Measurements from ENCODE around the gene C1orf21.
A peak's percentile ranks its signal among the peaks of the same experiment; 100 is the strongest.

C1orf21 gene

DNA sequence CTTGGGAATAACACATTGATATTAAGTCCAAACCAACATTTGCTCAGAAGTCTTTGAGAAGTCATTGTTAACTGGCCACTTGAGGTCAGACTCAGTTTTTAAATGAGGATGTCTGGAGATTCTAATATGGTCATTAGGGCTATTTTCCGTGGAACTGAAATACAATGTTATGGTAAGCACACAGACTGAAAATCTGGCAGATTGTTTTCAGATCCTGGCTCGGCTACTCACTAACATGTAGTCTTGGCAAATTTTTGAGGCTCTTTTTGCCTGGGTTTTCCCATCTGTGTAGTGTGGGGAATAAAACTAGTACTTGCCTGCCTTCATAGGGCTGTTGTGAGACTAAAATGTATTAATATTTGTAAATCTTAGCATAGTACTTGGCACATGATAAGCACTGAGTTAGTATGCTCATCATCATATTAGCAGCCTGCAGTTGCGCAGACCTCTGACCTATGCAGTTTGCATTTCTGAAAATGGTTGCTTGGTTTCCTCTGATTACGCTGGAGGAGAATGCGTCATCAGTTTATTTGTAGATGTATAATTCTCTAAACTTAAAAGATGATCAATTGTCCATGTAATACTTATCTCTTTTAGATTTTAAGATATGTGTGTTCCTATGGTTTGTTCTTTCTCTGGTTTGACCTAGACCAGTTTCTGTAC is 100.8 kb downstream of the C1orf21 start:
- Mint-ChIP-seq H3K4me1 (peaks cover 45% of the 10 kb centered on the region), H3K36me3 (ENCODE audit: insufficient read depth) (peaks cover 2% of the 10 kb centered on the region), H3K27ac (ENCODE audit: low read depth) (no peak overlapping the region), H3K4me3 (no peak overlapping the region), H3K9me3 (no peaks in the 10 kb centered on the region), H3K27me3 (no peaks in the 10 kb centered on the region)
- ATAC-seq (replicated peaks; ENCODE audit: extremely low read depth, poor library complexity, severe bottlenecking) (no peak), DNase-seq (ENCODE audit: low spot score in 2 of 2) (no peak)

DNA sequence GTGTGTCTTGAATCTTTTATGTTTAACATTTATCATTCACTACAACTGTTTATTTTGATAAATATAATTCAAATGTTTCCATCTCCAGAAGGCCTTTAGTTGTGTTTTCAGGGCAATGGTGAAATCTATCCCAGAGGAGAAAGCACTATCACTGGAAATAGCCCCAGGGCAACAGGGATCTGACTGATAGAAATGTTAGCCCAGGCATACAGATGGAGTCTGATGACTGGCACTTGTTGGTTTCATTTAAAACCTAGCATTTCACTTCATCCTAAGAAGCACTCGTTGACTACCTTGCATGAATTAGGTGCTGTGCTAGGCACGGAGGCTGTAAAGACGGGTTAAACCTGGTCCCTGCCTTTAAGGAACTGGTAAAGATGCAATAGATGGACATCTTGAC is 103.1 kb downstream of the C1orf21 start:
- H3K27ac Mint-ChIP-seq (ENCODE audit: low read depth): peak overlapping the region; percentile 90
- no peak overlapping the region for H3K4me3 Mint-ChIP-seq
- H3K27me3 Mint-ChIP-seq: no peaks in the 10 kb centered on the region
- H3K9me3 Mint-ChIP-seq: no peaks in the 10 kb centered on the region
- ATAC-seq (replicated peaks; ENCODE audit: extremely low read depth, poor library complexity, severe bottlenecking) (no peak), DNase-seq (ENCODE audit: low spot score in 2 of 2) (no peak)
- peaks cover 2% of the 10 kb centered on the region for H3K36me3 Mint-ChIP-seq (ENCODE audit: insufficient read depth)
- peaks cover 47% of the 10 kb centered on the region for H3K4me1 Mint-ChIP-seq

DNA sequence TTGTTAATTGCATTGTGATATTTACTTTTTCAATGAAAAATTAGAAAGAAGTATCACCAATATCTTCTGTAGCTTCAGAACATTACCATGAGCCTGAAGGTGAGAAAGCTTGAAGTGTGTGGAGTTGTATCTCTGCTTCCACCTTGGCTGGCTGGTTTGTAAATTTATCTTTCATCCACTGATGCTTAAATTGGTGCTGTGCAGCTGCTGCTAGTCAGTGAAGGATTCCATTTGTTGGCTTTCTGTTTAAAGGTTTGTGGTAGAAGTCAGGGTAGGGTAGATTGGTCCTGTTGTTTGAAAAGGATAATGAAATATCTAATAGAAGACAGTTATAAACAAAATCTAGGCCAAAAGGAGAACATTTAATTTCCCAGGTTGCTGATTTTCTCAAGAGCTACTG is 105.7 kb downstream of the C1orf21 start:
- Mint-ChIP-seq H3K27ac (ENCODE audit: low read depth) (peak overlapping the region; percentile 90), H3K27me3 (no peaks in the 10 kb centered on the region), H3K36me3 (ENCODE audit: insufficient read depth) (peaks cover 2% of the 10 kb centered on the region), H3K4me1 (peaks cover 39% of the 10 kb centered on the region), H3K4me3 (peak overlapping the region; percentile 59), H3K9me3 (no peaks in the 10 kb centered on the region)
- DNase-seq (ENCODE audit: low spot score in 2 of 2) (no peak), ATAC-seq (replicated peaks; ENCODE audit: extremely low read depth, poor library complexity, severe bottlenecking) (no peak)

DNA sequence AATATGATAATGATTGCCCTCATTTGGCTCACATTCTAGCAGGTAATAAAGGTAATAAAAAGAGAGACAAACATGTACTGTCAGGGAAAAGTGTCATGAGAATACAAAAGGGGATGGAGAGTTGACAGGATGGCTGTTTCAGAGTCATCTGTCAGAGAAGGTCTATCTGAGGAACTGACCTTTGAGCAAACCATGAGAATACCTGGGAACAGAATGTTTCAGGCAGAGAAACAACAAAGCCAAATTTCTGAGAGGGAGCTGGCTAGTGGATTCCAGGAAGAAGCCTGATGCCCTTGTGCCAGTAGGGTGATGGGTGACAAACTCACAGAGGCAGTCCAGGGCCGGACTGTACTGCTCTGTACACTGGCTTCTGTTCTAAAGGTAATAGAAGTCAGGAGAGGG is 107.2 kb downstream of the C1orf21 start:
- ATAC-seq (replicated peaks; ENCODE audit: extremely low read depth, poor library complexity, severe bottlenecking) (no peak), DNase-seq (ENCODE audit: low spot score in 2 of 2) (no peak)
- peak overlapping the region; percentile 74 for H3K27ac Mint-ChIP-seq (ENCODE audit: low read depth)
- H3K36me3 Mint-ChIP-seq (ENCODE audit: insufficient read depth): peaks cover 2% of the 10 kb centered on the region
- H3K9me3 Mint-ChIP-seq: no peaks in the 10 kb centered on the region
- no peak overlapping the region for H3K4me3 Mint-ChIP-seq
- H3K4me1 Mint-ChIP-seq: peaks cover 39% of the 10 kb centered on the region
- H3K27me3 Mint-ChIP-seq: no peaks in the 10 kb centered on the region

DNA sequence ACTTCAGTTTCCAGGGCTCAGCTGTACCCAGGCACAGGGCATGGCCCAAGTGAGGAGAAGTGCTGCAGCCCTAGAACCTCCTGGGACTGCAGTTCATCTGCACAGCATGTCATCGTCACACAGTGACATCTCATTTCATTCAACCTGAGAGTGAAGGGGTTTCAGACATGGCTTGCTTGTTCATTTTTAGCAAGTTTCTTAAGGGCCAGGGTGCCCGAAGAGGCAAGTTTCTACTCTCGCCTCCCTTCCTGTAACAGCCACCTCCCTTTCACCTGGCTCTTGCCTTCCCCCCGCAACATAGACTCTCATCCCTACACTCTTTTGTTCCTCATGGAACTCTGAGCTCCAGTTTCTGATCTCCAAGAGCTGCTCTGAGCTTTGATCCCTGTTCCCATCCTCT is 108.1 kb downstream of the C1orf21 start:
- Mint-ChIP-seq H3K4me3 (no peak overlapping the region), H3K27ac (ENCODE audit: low read depth) (no peak overlapping the region), H3K4me1 (peaks cover 38% of the 10 kb centered on the region), H3K9me3 (no peaks in the 10 kb centered on the region), H3K36me3 (ENCODE audit: insufficient read depth) (peaks cover 2% of the 10 kb centered on the region), H3K27me3 (no peaks in the 10 kb centered on the region)
- DNase-seq (ENCODE audit: low spot score in 2 of 2) (no peak), ATAC-seq (replicated peaks; ENCODE audit: extremely low read depth, poor library complexity, severe bottlenecking) (no peak)

DNA sequence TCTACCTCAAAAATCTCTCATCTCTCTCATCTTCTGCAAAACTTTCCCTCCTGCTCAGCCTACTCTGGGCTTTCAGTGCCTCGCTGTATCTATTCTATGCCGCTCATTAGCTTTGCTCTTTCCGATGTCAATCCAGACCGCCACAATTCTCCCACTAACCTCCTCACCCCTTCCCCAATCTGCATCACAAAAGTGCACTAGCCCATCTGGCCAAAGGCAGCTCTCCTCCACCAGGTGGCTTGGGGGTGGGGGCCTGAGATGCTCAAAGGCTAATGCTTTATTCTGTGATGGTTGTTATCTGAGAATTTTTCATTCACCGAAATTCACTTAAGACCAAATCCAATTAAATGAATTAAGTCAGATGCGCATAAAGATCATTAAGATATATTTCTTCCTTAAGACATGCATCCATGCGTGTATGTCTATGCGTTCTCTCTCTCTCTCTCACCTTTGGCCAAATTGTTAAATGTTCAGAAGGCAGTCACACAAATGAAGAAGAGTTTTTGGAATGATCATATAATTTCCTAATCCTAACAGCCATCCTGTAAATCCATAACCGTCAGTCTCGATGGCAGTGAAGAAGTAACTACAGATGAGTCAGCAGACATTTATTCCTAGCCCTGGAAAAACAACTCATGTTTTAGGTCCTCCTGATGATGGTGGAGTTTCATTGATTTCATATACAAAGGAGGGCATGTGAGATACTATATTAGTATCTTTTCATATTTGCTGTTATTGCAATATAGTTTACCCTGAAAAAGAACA is 111.3 kb downstream of the C1orf21 start:
- Mint-ChIP-seq H3K36me3 (ENCODE audit: insufficient read depth) (no peaks in the 10 kb centered on the region), H3K27ac (ENCODE audit: low read depth) (no peak overlapping the region), H3K4me1 (peaks cover 17% of the 10 kb centered on the region), H3K4me3 (no peak overlapping the region), H3K27me3 (no peaks in the 10 kb centered on the region), H3K9me3 (no peaks in the 10 kb centered on the region)
- ATAC-seq (replicated peaks; ENCODE audit: extremely low read depth, poor library complexity, severe bottlenecking) (no peak), DNase-seq (ENCODE audit: low spot score in 2 of 2) (no peak)

DNA sequence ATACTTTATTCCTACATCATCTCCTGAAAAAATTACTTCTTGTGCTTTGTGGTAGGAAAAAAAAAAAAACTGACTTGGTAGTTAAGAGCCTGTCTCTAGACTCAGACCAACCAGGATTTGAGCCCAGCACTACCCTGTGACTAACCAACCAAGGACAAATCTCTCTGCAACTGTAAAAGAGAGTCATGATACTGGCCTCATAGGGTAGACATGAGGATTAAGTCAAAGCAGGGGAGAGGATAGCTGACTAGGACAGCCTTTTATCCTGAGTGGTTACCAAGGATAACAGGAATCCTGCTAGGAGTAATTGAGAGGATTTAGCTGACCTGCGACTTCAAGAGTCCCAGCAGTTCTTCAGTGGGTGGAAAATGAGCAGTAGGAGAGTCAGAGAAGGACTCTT is 112.8 kb downstream of the C1orf21 start:
- ATAC-seq (replicated peaks; ENCODE audit: extremely low read depth, poor library complexity, severe bottlenecking) (no peak), DNase-seq (ENCODE audit: low spot score in 2 of 2) (no peak)
- Mint-ChIP-seq H3K4me3 (no peak overlapping the region), H3K36me3 (ENCODE audit: insufficient read depth) (no peaks in the 10 kb centered on the region), H3K4me1 (peaks cover 15% of the 10 kb centered on the region), H3K9me3 (no peaks in the 10 kb centered on the region), H3K27ac (ENCODE audit: low read depth) (no peak overlapping the region), H3K27me3 (no peaks in the 10 kb centered on the region)

DNA sequence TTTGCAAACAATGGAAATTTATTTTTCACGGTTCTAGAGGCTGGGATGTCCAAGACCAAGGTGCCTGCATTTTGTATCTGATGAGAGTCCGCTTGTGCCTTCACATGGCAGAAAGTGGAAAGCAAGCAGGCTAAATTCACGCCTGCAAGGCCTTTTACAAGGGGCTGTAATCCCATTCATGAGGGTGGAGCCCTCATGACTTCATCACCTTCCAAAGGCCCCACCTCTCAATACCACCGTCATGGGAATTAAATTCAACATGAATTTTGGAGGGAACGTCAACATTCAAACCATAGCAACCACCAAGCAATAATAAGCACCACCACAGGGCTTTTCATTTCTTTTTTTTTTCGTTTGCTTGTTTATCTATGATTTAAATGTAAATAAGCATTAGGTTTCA is 115.3 kb downstream of the C1orf21 start:
- peaks cover 15% of the 10 kb centered on the region for H3K4me1 Mint-ChIP-seq
- peaks cover 2% of the 10 kb centered on the region for H3K36me3 Mint-ChIP-seq (ENCODE audit: insufficient read depth)
- no peak for DNase-seq (ENCODE audit: low spot score in 2 of 2)
- no peaks in the 10 kb centered on the region for H3K27me3 Mint-ChIP-seq
- no peak overlapping the region for H3K4me3 Mint-ChIP-seq
- ATAC-seq (replicated peaks; ENCODE audit: extremely low read depth, poor library complexity, severe bottlenecking): no peak
- no peak overlapping the region for H3K27ac Mint-ChIP-seq (ENCODE audit: low read depth)
- H3K9me3 Mint-ChIP-seq: no peaks in the 10 kb centered on the region

DNA sequence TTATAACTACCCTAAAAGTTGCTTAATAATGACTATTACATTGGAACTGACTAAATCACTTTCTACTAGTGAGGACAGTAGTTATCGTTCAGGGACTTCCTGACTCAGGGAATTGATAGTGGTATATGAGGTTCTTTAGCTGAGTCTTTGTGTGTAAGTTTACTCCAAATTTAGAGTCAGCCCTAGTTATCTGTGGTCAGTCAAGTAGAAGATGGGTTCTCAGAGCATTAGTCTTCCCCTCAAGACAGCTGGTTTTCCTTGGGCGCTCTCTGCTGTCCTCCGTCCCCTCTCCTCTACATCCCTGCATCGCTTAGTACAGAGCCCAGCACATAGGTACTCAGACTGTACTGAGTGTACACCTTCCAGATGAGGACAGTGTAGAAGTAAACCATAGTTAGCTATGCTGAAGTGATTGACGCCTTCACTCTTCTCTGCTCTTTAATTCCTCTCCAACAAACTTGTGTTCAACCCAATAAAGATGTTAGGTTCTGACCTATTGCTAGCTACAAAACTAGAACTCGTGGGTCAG is 116.5 kb downstream of the C1orf21 start:
- Mint-ChIP-seq H3K27me3 (no peaks in the 10 kb centered on the region), H3K27ac (ENCODE audit: low read depth) (no peak overlapping the region), H3K36me3 (ENCODE audit: insufficient read depth) (peaks cover 5% of the 10 kb centered on the region), H3K4me1 (peaks cover 19% of the 10 kb centered on the region), H3K4me3 (no peak overlapping the region), H3K9me3 (no peaks in the 10 kb centered on the region)
- ATAC-seq (replicated peaks; ENCODE audit: extremely low read depth, poor library complexity, severe bottlenecking) (no peak), DNase-seq (ENCODE audit: low spot score in 2 of 2) (no peak)

DNA sequence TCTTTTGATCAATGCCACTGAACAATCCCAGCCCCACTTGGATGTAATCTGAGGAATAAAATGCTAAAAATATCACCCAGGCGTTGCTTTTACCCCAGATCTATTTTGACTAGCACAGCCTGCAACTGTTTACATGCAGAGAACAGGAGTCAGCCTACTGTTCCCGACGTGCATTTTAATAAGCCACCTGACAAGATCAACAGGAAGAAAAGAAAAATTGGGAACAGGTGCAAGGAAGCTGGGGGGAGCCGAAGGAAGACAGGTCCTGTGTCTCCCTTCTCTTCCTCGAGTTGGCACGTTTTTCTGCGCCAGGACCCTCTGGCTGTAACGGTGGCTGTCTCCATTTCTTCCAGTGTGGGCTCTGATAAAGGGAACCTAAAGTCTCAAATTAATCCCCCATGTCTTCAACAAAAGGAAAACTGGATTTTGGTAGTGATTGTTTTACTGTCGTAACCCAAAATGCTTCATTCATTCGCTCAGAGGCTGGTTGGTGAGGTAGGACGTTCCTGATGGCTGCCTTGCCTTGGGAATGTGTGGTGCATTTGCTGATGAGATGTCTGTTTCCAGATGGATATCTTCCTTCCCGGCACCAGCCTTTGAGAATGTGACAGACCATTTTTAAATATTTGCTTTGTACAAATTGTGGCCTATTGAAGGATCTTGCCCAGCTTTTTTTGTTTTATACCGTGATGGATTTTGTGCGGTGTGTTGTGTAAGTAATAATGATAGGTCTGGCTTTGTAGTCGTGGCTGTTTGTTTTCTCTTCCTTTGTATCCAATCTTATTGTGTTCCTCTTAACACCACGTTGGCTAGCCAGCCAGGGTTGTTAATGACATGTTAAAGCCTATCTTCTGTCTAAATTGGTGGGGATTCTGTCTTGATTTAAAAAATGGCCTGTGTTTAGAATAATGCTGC is 117.5 kb downstream of the C1orf21 start:
- ATAC-seq (replicated peaks; ENCODE audit: extremely low read depth, poor library complexity, severe bottlenecking) (no peak), DNase-seq (ENCODE audit: low spot score in 2 of 2) (no peak)
- peaks cover 8% of the 10 kb centered on the region for H3K36me3 Mint-ChIP-seq (ENCODE audit: insufficient read depth)
- no peak overlapping the region for H3K27ac Mint-ChIP-seq (ENCODE audit: low read depth)
- no peak overlapping the region for H3K4me3 Mint-ChIP-seq
- H3K27me3 Mint-ChIP-seq: no peaks in the 10 kb centered on the region
- H3K9me3 Mint-ChIP-seq: no peaks in the 10 kb centered on the region
- H3K4me1 Mint-ChIP-seq: peaks cover 19% of the 10 kb centered on the region

DNA sequence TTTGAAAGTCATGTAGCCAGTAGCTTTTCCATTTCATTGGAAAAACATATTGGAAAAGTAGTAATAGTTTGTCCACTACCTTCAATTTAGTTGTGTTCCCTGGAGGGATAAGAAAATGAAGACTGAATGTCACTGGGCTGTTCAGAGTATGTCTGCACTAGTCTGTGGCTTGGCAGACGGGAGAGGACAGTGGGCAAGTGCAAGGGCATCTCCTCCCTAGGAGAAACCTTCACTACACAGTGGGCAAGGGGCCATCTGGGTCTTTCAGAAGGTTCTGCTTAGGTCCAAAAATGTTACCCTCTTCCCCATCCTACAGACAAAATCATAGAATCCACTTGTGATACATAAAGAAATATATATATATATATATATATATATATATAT is 118.1 kb downstream of the C1orf21 start:
- Mint-ChIP-seq H3K9me3 (no peaks in the 10 kb centered on the region), H3K36me3 (ENCODE audit: insufficient read depth) (peaks cover 8% of the 10 kb centered on the region), H3K4me3 (no peak overlapping the region), H3K27me3 (no peaks in the 10 kb centered on the region), H3K27ac (ENCODE audit: low read depth) (no peak overlapping the region), H3K4me1 (peaks cover 19% of the 10 kb centered on the region)
- DNase-seq (ENCODE audit: low spot score in 2 of 2): no peak
- no peak for ATAC-seq (replicated peaks; ENCODE audit: extremely low read depth, poor library complexity, severe bottlenecking)

DNA sequence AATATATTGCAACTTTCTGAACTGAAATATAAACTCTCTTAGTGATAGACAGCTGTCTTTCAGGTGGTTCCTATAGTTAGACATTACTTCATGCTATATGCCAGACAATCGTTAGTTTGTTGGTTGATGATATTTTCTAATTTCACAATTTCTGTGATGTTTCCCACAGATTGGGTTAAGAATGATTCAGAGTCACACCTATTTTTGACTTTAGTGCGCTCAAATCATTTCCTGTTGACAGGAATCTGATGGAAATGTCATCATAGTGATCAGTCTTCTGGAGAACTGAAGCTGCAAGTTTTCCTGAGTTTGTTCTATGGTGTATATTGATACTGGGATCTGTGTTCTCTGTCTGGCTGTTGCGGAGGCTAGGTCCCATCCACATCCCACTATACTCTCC is 119.7 kb downstream of the C1orf21 start:
- no peaks in the 10 kb centered on the region for H3K9me3 Mint-ChIP-seq
- ATAC-seq (replicated peaks; ENCODE audit: extremely low read depth, poor library complexity, severe bottlenecking) (no peak), DNase-seq (ENCODE audit: low spot score in 2 of 2) (no peak)
- peaks cover 8% of the 10 kb centered on the region for H3K36me3 Mint-ChIP-seq (ENCODE audit: insufficient read depth)
- no peaks in the 10 kb centered on the region for H3K27me3 Mint-ChIP-seq
- no peak overlapping the region for H3K4me3 Mint-ChIP-seq
- H3K27ac Mint-ChIP-seq (ENCODE audit: low read depth): no peak overlapping the region
- peaks cover 19% of the 10 kb centered on the region for H3K4me1 Mint-ChIP-seq

Data from central memory CD8-positive, alpha-beta T cell (primary cell).